HepG2 (cell line): ENCODE data around the gene FAM83C. TPM values are rescaled to one million over a fixed set of nuclear protein-coding genes. Genes with fewer than 3 reads are reported as not detected.

Experiments used
- ATAC-seq: fragments of 200-7000 bp; cut with Tn5 transposase; 3 replicates; pipeline ENCODE4 v1.9.1; 2020; ENCODE audit warnings: mild to moderate bottlenecking, moderate library complexity
- BruUV-seq: library from RNA; stranded (reverse); fragments of 400-500 nt; replicated peaks from 2 replicates; lab custom pipeline; 2021; lab: Mats Ljungman, UMichigan
- CTCF ChIA-PET: fragments of 300-600 bp; formaldehyde crosslinking; extraction: SDS; loops from one replicate; lab custom pipeline; 2021; ENCODE audit warnings: low total read pairs, inconsistent platforms, low intra/inter-chr PET ratio; lab: Yijun Ruan, JAX
- POLR2A ChIA-PET: fragments of 350-600 bp; sonication (Branson Sonifier 250); formaldehyde crosslinking; loops from one replicate; lab custom pipeline; 2020; ENCODE audit warnings: antibody characterized with exemption, inconsistent platforms; lab: Yijun Ruan, JAX
- DNase-seq: peaks from one replicate; pipeline ENCODE4 v3.0.0-alpha.2; 2015; ENCODE audit warnings: low spot score
- FAIRE-seq: peaks from 3 replicates; lab custom pipeline; 2011; peaks lifted over from hg19 to GRCh38; lab: Jason Lieb, UNC
- H2AFZ ChIP-seq: one replicate; pipeline ENCODE4 v1.6.1; 2011; ENCODE audit warnings: low read length, inconsistent platforms
- H3K27ac ChIP-seq: fragments of 300-600 bp; 3 replicates; pipeline ENCODE4 v1.8.0; 2011; ENCODE audit warnings: mixed run types, mild to moderate bottlenecking, mixed read lengths, low read length, inconsistent platforms; ENCODE audit not compliant: insufficient read depth; ENCODE audit errors: extremely low read length
- H3K27me3 ChIP-seq, 2 experiments: fragments of 200-600 bp in 1 of 2; 2 replicates in 1 of 2; 3 replicates in 1 of 2; pipeline versions ENCODE4 v1.6.0 to v1.8.0; 2011; ENCODE audit warnings: low read length in 2 of 2, mild to moderate bottlenecking in 2 of 2, moderate library complexity in 2 of 2, inconsistent platforms in 1 of 2; ENCODE audit not compliant: insufficient read depth in 2 of 2, control insufficient read depth in 1 of 2
- H3K36me3 ChIP-seq, 2 experiments: fragments of 200-600 bp in 1 of 2; replicated peaks in 1 of 2; 2 replicates in 1 of 2; 3 replicates in 1 of 2; pipeline versions ENCODE4 v1.5.1 to v1.8.0; 2011; ENCODE audit warnings: low read length in 2 of 2, inconsistent platforms in 1 of 2; ENCODE audit not compliant: insufficient read depth in 2 of 2, control insufficient read depth in 1 of 2
- H3K4me1 ChIP-seq: 2 replicates; pipeline ENCODE4 v1.5.1; 2012; ENCODE audit warnings: low read length, inconsistent platforms; ENCODE audit not compliant: insufficient read depth
- H3K4me2 ChIP-seq: 2 replicates; pipeline ENCODE4 v1.6.0; 2011; ENCODE audit warnings: low read depth, low read length, inconsistent platforms
- H3K4me3 ChIP-seq, 3 experiments: fragments of 200-600 bp in 1 of 3; sonication (generic), shearing (Covaris generic) in 1 of 3; replicated peaks in 1 of 3; 2 replicates each; pipeline ENCODE4 v1.5.1; 2011 to 2016; ENCODE audit warnings: low read length in 3 of 3, inconsistent platforms in 2 of 3, low read depth in 2 of 3, mild to moderate bottlenecking in 2 of 3, control low read depth in 1 of 3, mixed read lengths in 1 of 3; ENCODE audit not compliant: insufficient read depth in 1 of 3
- H3K79me2 ChIP-seq: one replicate; pipeline ENCODE4 v1.6.1; 2011; ENCODE audit warnings: low read length, inconsistent platforms; ENCODE audit not compliant: insufficient read depth
- H3K9ac ChIP-seq: 2 replicates; pipeline ENCODE4 v1.6.0; 2011; ENCODE audit warnings: mild to moderate bottlenecking, low read depth, low read length, inconsistent platforms; ENCODE audit not compliant: insufficient read depth
- H3K9me3 ChIP-seq: 2 replicates; pipeline ENCODE4 v1.5.1; 2012; ENCODE audit warnings: mild to moderate bottlenecking, low read length
- H4K20me1 ChIP-seq: 2 replicates; pipeline ENCODE4 v1.6.0; 2011; ENCODE audit warnings: inconsistent platforms, mild to moderate bottlenecking, low read length, moderate library complexity; ENCODE audit not compliant: insufficient read depth
- GTF2F1 ChIP-seq: fragments of 150-350 bp; IDR thresholded peaks from 2 replicates; pipeline ENCODE4 v1.6.1; 2014; ENCODE audit warnings: low read length
- MXD3 ChIP-seq: IDR thresholded peaks from 2 replicates; pipeline ENCODE4 v1.6.1; 2016; ENCODE audit warnings: mild to moderate bottlenecking, missing biosample characterization, missing genetic modification reagents
- NFIC ChIP-seq: IDR thresholded peaks from 2 replicates; pipeline ENCODE4 v1.6.1; 2012; ENCODE audit warnings: mild to moderate bottlenecking, low read length, inconsistent platforms
- NONO ChIP-seq, 2 experiments: fragments of 450-650 bp in 1 of 2; sonication (generic) in 1 of 2; formaldehyde crosslinking in 1 of 2; IDR thresholded peaks in 1 of 2; conservative IDR thresholded peaks in 1 of 2; 2 replicates each; pipeline versions ENCODE4 v1.6.1 to v1.8.0; 2017 to 2022; ENCODE audit warnings: mild to moderate bottlenecking in 1 of 2, missing genetic modification reagents in 1 of 2, moderate library complexity in 1 of 2
- PAF1 ChIP-seq: IDR thresholded peaks from 2 replicates; pipeline ENCODE4 v1.6.1; 2016; ENCODE audit warnings: missing genetic modification reagents, missing compliant biosample characterization
- POLR2A ChIP-seq, 2 experiments: IDR thresholded peaks; 2 replicates each; pipeline ENCODE4 v1.6.1; 2011; ENCODE audit warnings: low read depth in 2 of 2, low read length in 2 of 2, mild to moderate bottlenecking in 1 of 2, moderate library complexity in 1 of 2; ENCODE audit not compliant: insufficient read depth in 1 of 2
- POLR2AphosphoS2 ChIP-seq: IDR thresholded peaks from 2 replicates; pipeline ENCODE4 v1.6.1; 2011; ENCODE audit warnings: low read depth, low read length, improper control_type of control experiment
- RBM22 ChIP-seq: fragments of 200-400 bp; formaldehyde crosslinking; optimal IDR thresholded peaks from 2 replicates; pipeline ENCODE3; 2017; ENCODE audit warnings: mild to moderate bottlenecking, low read length, moderate library complexity
- TAF15 ChIP-seq: fragments of 200-400 bp; formaldehyde crosslinking; IDR thresholded peaks from one replicate; pipeline ENCODE4 v1.6.1; 2018; ENCODE audit warnings: mild to moderate bottlenecking, low read depth, low read length; ENCODE audit not compliant: poor library complexity, severe bottlenecking
- TOPORS ChIP-seq: sonication (generic); formaldehyde crosslinking; IDR thresholded peaks from 2 replicates; pipeline ENCODE4 v1.8.0; 2023; ENCODE audit warnings: mild to moderate bottlenecking, missing genetic modification reagents
- ZNF883 ChIP-seq: sonication (generic); formaldehyde crosslinking; IDR thresholded peaks from 2 replicates; pipeline ENCODE4 v1.5.1; 2020; ENCODE audit warnings: mild to moderate bottlenecking, missing genetic modification reagents; ENCODE audit errors: not compliant biosample characterization
- WGBS: methylation state at CpG from one replicate; pipeline ENCODE4 v1.1.6; 2017; ENCODE audit warnings: low lambda C conversion rate; 5-methylcytosine and 5-hydroxymethylcytosine counted together
- in situ Hi-C: cut with HindIII; loops from 2 replicates; pipeline ENCODE4 v1.10.0; 2017; ENCODE audit warnings: low pct_unique_long_range_greater_than_20kb; ENCODE audit not compliant: extremely low pct_ligation_motif_present
- intact Hi-C: fragments of 100-400 bp; cut with micrococcal nuclease; formaldehyde crosslinking; loops from one replicate; pipeline ENCODE4 v1.10.0; 2022; ENCODE audit not compliant: unreplicated experiment
- polyA plus RNA-seq, 8 experiments: library from polyadenylated mRNA; depleted of rRNA in 3 of 8; stranded (reverse) in 7 of 8; unstranded in 1 of 8; fragments of >200 nt; fragmentation: Illumina TruSeq in 4 of 8; extraction: Trizol in 4 of 8; gene quantifications; 2 replicates each; pipeline versions ENCODE4 v1.2.1 to v1.2.3, GENCODE V29; 2011 to 2016; ENCODE audit warnings: low read depth in 4 of 8, missing spikeins in 1 of 8, mixed read lengths in 1 of 8; ENCODE audit not compliant: insufficient read depth in 1 of 8
- total RNA-seq, 5 experiments: library from RNA; depleted of rRNA; stranded (reverse); fragments of >200 nt; fragmentation: Illumina TruSeq; extraction: Trizol; gene quantifications; 2 replicates each; pipeline ENCODE4 v1.2.3, GENCODE V29; 2016; ENCODE audit warnings: low read depth in 1 of 5
- TF ChIP-seq, protein P1 (sequence below): sonication (generic); formaldehyde crosslinking; IDR thresholded peaks from 2 replicates; pipeline ENCODE4 v1.8.1; 2023; ENCODE audit warnings: mild to moderate bottlenecking, missing genetic modification reagents
- TF ChIP-seq, protein P2 (sequence below): sonication (generic); formaldehyde crosslinking; IDR thresholded peaks from 2 replicates; pipeline ENCODE4 v1.4.0; 2020; ENCODE audit warnings: missing genetic modification reagents

The FAM83C gene
- total and polyA plus RNA-seq, 2 of the 13 experiments (the other 11 are each of a cell fraction or from before 2014, with no cell fraction given), result 0.04 TPM; not detected in 1

DNA sequence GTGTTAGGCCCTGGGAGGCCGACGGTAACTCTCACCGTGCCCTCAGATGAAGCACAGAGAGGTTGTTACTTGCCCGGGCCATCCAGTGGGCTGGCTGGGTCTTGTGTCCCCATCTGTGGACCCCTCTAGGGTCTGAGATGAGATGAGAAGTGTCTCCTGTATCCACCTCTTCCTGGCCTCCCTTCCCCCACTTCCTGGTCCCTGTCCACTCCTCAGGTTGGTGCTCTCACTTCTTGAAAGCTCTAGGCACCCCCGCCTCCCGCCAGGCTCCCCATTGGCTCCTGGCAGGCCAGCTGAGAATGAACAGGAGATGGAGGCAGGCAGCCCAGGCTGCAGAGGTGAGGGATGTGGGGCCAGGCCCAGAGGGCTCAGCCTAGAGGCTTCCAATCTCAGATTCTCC, 15.8 kb downstream of the FAM83C start:
- Histone ChIP-seq H3K4me3 (no peak overlapping the region), H3K27ac (no peak overlapping the region), H3K9me3 (no peaks in the 10 kb centered on the region), H3K27me3 (no peaks in the 10 kb centered on the region), H2AFZ (no peak overlapping the region), H3K79me2 (peaks cover 10% of the 10 kb centered on the region), H3K9ac (no peak overlapping the region), H3K4me2 (no peak overlapping the region), H3K4me1 (peaks cover 21% of the 10 kb centered on the region), H4K20me1 (peaks cover 24% of the 10 kb centered on the region), H3K36me3 (peaks cover 30 to 44% of the 10 kb centered on the region in 2 experiments)
- intact Hi-C loops (no loop called here), in situ Hi-C loops (no loop called here)
- no TSS peak for BruUV-seq
- FAIRE-seq (no peak), DNase-seq (no peak), ATAC-seq (peak; percentile 2)
- whole genome bisulfite sequencing, result 96% methylated on average over 6 of the region's 6 CpGs
- CTCF ChIA-PET, result no interaction called here
- POLR2A ChIA-PET, result interaction anchor here (2.4 to 8.8 kb wide), 3 partner anchors 7 to 12 kb away, joined by 7 to 80 read pairs (median 14); partner anchors contain the start of gene EIF6
- TF ChIP-seq ZNF883 (CRISPR knock-in tag), result peak; percentile 0
- 0 out of 2 replicates have a peak, but pooled peaks have one; percentile 11 for TF ChIP-seq MXD3 (CRISPR knock-in tag)
- TF ChIP-seq, protein P1, sequence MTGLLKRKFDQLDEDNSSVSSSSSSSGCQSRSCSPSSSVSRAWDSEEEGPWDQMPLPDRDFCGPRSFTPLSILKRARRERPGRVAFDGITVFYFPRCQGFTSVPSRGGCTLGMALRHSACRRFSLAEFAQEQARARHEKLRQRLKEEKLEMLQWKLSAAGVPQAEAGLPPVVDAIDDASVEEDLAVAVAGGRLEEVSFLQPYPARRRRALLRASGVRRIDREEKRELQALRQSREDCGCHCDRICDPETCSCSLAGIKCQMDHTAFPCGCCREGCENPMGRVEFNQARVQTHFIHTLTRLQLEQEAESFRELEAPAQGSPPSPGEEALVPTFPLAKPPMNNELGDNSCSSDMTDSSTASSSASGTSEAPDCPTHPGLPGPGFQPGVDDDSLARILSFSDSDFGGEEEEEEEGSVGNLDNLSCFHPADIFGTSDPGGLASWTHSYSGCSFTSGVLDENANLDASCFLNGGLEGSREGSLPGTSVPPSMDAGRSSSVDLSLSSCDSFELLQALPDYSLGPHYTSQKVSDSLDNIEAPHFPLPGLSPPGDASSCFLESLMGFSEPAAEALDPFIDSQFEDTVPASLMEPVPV (CRISPR knock-in tag), result 0 out of 2 replicates have a peak, but pooled peaks have one; percentile 2
- peak; percentile 16 to 30; a peak in 2 of 4 replicates for TF ChIP-seq POLR2A (IDR thresholded peaks at IDR 0.05; ENCODE audit: insufficient read depth in 1 of 2, low read depth in 2 of 2, low read length in 2 of 2)
- TF ChIP-seq, protein P2, sequence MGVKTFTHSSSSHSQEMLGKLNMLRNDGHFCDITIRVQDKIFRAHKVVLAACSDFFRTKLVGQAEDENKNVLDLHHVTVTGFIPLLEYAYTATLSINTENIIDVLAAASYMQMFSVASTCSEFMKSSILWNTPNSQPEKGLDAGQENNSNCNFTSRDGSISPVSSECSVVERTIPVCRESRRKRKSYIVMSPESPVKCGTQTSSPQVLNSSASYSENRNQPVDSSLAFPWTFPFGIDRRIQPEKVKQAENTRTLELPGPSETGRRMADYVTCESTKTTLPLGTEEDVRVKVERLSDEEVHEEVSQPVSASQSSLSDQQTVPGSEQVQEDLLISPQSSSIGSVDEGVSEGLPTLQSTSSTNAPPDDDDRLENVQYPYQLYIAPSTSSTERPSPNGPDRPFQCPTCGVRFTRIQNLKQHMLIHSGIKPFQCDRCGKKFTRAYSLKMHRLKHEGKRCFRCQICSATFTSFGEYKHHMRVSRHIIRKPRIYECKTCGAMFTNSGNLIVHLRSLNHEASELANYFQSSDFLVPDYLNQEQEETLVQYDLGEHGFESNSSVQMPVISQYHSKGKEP (CRISPR knock-in tag), result no peak
- peak; percentile 51 for TF ChIP-seq RBM22
- TF ChIP-seq NFIC, result no peak
- peak; percentile 34 for TF ChIP-seq TAF15
- TF ChIP-seq NONO (IDR thresholded peaks at IDR 0.05), result no peak
- peak; percentile 14; the same call in 1 of the 2 replicates for TF ChIP-seq NONO (CRISPR knock-in tag; conservative IDR thresholded peaks at IDR 0.05)
- no peak for TF ChIP-seq GTF2F1
- TF ChIP-seq PAF1, result peak; percentile 67; the same call in 1 of the 2 replicates
- peak; percentile 66; the same call in 1 of the 2 replicates for TF ChIP-seq TOPORS (CRISPR knock-in tag)
- TF ChIP-seq POLR2AphosphoS2, result peak; percentile 26; the same call in 1 of the 2 replicates
